HepG2 (cell line): Measurements from ENCODE around the gene CLIC1. TPM values are rescaled to one million over a fixed set of nuclear protein-coding genes. Genes with fewer than 3 reads are reported as not detected.

ENCODE experiments used
- ARID2 ChIP-seq: sonication (generic); formaldehyde crosslinking; IDR thresholded peaks from 2 replicates; pipeline ENCODE4 v1.8.1; 2022; ENCODE audit warnings: mild to moderate bottlenecking, missing genetic modification reagents, borderline replicate concordance
- BATF2 ChIP-seq: sonication (generic); formaldehyde crosslinking; IDR thresholded peaks from 2 replicates; pipeline ENCODE4 v1.8.0; 2022; ENCODE audit warnings: mild to moderate bottlenecking, missing genetic modification reagents, moderate library complexity
- CBX1 ChIP-seq: IDR thresholded peaks from one replicate; pipeline ENCODE4 v1.6.1; 2016; ENCODE audit warnings: antibody characterized with exemption, low read depth
- CC2D1A ChIP-seq: sonication (generic); formaldehyde crosslinking; IDR thresholded peaks from 2 replicates; pipeline ENCODE4 v1.8.1; 2023; ENCODE audit warnings: mild to moderate bottlenecking, missing genetic modification reagents
- MTA3 ChIP-seq: sonication (generic); formaldehyde crosslinking; IDR thresholded peaks from 2 replicates; pipeline ENCODE4 v1.4.0; 2020; ENCODE audit warnings: missing genetic modification reagents
- MTF2 ChIP-seq: sonication (generic); formaldehyde crosslinking; IDR thresholded peaks from 2 replicates; pipeline ENCODE4 v1.5.0; 2020; ENCODE audit warnings: missing genetic modification reagents, borderline replicate concordance
- POLR2AphosphoS5 ChIP-seq: IDR thresholded peaks from 2 replicates; pipeline ENCODE4 v1.6.1; 2012; ENCODE audit warnings: low read depth, low read length
- RBM22 ChIP-seq: fragments of 200-400 bp; formaldehyde crosslinking; optimal IDR thresholded peaks from 2 replicates; pipeline ENCODE3; 2017; ENCODE audit warnings: mild to moderate bottlenecking, low read length, moderate library complexity
- RFXANK ChIP-seq: IDR thresholded peaks from 2 replicates; pipeline ENCODE4 v1.6.1; 2016
- TEAD2 ChIP-seq: sonication (generic); formaldehyde crosslinking; IDR thresholded peaks from 2 replicates; pipeline ENCODE4 v1.9.0; 2021; ENCODE audit warnings: missing genetic modification reagents
- ZBTB7A ChIP-seq: sonication (generic); formaldehyde crosslinking; IDR thresholded peaks from 2 replicates; pipeline ENCODE4 v1.8.0; 2022; ENCODE audit warnings: mild to moderate bottlenecking, missing genetic modification reagents
- ZC3H4 ChIP-seq: sonication (generic); formaldehyde crosslinking; IDR thresholded peaks from 2 replicates; pipeline ENCODE4 v1.4.0; 2020; ENCODE audit warnings: missing genetic modification reagents, borderline replicate concordance
- ZNF12 ChIP-seq: sonication (generic); formaldehyde crosslinking; IDR thresholded peaks from 2 replicates; pipeline ENCODE4 v1.5.0; 2020; ENCODE audit warnings: missing genetic modification reagents
- ZNF224 ChIP-seq: sonication (generic); formaldehyde crosslinking; IDR thresholded peaks from 2 replicates; pipeline ENCODE4 v1.5.0; 2020; ENCODE audit warnings: mild to moderate bottlenecking, missing genetic modification reagents
- ZNF446 ChIP-seq: sonication (generic); formaldehyde crosslinking; IDR thresholded peaks from 2 replicates; pipeline ENCODE4 v1.5.0; 2020; ENCODE audit warnings: mild to moderate bottlenecking, missing genetic modification reagents
- ZNF468 ChIP-seq: sonication (generic); formaldehyde crosslinking; IDR thresholded peaks from 2 replicates; pipeline ENCODE4 v1.8.0; 2022; ENCODE audit warnings: mild to moderate bottlenecking, moderate library complexity, missing genetic modification reagents
- ZNF598 ChIP-seq: sonication (generic); formaldehyde crosslinking; IDR thresholded peaks from 2 replicates; pipeline ENCODE4 v1.5.1; 2020; ENCODE audit warnings: mild to moderate bottlenecking, missing genetic modification reagents, borderline replicate concordance
- ZZZ3 ChIP-seq: sonication (generic); formaldehyde crosslinking; IDR thresholded peaks from 2 replicates; pipeline ENCODE4 v1.4.0; 2020; ENCODE audit warnings: missing genetic modification reagents, mild to moderate bottlenecking, borderline replicate concordance
- polyA plus RNA-seq, 8 experiments: library from polyadenylated mRNA; depleted of rRNA in 3 of 8; stranded (reverse) in 7 of 8; unstranded in 1 of 8; fragments of >200 nt; fragmentation: Illumina TruSeq in 4 of 8; extraction: Trizol in 4 of 8; gene quantifications; 2 replicates each; pipeline versions ENCODE4 v1.2.1 to v1.2.3, GENCODE V29; 2011 to 2016; ENCODE audit warnings: low read depth in 4 of 8, missing spikeins in 1 of 8, mixed read lengths in 1 of 8; ENCODE audit not compliant: insufficient read depth in 1 of 8
- total RNA-seq, 5 experiments: library from RNA; depleted of rRNA; stranded (reverse); fragments of >200 nt; fragmentation: Illumina TruSeq; extraction: Trizol; gene quantifications; 2 replicates each; pipeline ENCODE4 v1.2.3, GENCODE V29; 2016; ENCODE audit warnings: low read depth in 1 of 5
- TF ChIP-seq, protein P1 (sequence below): sonication (generic); formaldehyde crosslinking; IDR thresholded peaks from 2 replicates; pipeline ENCODE4 v1.4.0; 2020; ENCODE audit warnings: missing genetic modification reagents, borderline replicate concordance
- TF ChIP-seq, protein P2 (sequence below): fragments of 450-650 bp; IDR thresholded peaks from 2 replicates; pipeline ENCODE4 v1.6.1; 2016
- TF ChIP-seq, protein P3 (sequence below), 2 experiments: IDR thresholded peaks; 2 replicates each; pipeline ENCODE4 v1.6.1; 2011 to 2012; ENCODE audit warnings: low read length in 2 of 2, borderline replicate concordance in 1 of 2, low read depth in 1 of 2, mild to moderate bottlenecking in 1 of 2, moderate library complexity in 1 of 2

CLIC1 gene
- total and polyA plus RNA-seq, 2 of the 13 experiments (the other 11 are each of a cell fraction or from before 2014, with no cell fraction given), result 602 to 891 TPM

GRCh38 chr6:31734821-31735406, 1.4 kb downstream of the CLIC1 start (continued):
- TF ChIP-seq TEAD2 (CRISPR knock-in tag), result no peak
- TF ChIP-seq, protein P1, sequence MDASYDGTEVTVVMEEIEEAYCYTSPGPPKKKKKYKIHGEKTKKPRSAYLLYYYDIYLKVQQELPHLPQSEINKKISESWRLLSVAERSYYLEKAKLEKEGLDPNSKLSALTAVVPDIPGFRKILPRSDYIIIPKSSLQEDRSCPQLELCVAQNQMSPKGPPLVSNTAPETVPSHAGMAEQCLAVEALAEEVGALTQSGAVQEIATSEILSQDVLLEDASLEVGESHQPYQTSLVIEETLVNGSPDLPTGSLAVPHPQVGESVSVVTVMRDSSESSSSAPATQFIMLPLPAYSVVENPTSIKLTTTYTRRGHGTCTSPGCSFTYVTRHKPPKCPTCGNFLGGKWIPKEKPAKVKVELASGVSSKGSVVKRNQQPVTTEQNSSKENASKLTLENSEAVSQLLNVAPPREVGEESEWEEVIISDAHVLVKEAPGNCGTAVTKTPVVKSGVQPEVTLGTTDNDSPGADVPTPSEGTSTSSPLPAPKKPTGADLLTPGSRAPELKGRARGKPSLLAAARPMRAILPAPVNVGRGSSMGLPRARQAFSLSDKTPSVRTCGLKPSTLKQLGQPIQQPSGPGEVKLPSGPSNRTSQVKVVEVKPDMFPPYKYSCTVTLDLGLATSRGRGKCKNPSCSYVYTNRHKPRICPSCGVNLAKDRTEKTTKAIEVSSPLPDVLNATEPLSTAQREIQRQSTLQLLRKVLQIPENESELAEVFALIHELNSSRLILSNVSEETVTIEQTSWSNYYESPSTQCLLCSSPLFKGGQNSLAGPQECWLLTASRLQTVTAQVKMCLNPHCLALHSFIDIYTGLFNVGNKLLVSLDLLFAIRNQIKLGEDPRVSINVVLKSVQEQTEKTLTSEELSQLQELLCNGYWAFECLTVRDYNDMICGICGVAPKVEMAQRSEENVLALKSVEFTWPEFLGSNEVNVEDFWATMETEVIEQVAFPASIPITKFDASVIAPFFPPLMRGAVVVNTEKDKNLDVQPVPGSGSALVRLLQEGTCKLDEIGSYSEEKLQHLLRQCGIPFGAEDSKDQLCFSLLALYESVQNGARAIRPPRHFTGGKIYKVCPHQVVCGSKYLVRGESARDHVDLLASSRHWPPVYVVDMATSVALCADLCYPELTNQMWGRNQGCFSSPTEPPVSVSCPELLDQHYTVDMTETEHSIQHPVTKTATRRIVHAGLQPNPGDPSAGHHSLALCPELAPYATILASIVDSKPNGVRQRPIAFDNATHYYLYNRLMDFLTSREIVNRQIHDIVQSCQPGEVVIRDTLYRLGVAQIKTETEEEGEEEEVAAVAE, result no peak; the same call in 1 of the 2 replicates
- TF ChIP-seq ZNF468 (CRISPR knock-in tag), result no peak
- TF ChIP-seq CBX1, result no peak
- no peak for TF ChIP-seq ZBTB7A (CRISPR knock-in tag)
- no peak for TF ChIP-seq CC2D1A
- TF ChIP-seq POLR2AphosphoS5, result peak; percentile 52
- no peak for TF ChIP-seq ZC3H4
- TF ChIP-seq ZNF224 (CRISPR knock-in tag), result no peak
- no peak for TF ChIP-seq ZNF12 (CRISPR knock-in tag)
- TF ChIP-seq RBM22, result no peak
- TF ChIP-seq ZNF446 (CRISPR knock-in tag), result no peak
- no peak for TF ChIP-seq ZZZ3 (CRISPR knock-in tag)
- no peak for TF ChIP-seq BATF2 (CRISPR knock-in tag)
- TF ChIP-seq MTF2 (CRISPR knock-in tag), result no peak
- TF ChIP-seq MTA3 (CRISPR knock-in tag), result no peak
- TF ChIP-seq, protein P2, sequence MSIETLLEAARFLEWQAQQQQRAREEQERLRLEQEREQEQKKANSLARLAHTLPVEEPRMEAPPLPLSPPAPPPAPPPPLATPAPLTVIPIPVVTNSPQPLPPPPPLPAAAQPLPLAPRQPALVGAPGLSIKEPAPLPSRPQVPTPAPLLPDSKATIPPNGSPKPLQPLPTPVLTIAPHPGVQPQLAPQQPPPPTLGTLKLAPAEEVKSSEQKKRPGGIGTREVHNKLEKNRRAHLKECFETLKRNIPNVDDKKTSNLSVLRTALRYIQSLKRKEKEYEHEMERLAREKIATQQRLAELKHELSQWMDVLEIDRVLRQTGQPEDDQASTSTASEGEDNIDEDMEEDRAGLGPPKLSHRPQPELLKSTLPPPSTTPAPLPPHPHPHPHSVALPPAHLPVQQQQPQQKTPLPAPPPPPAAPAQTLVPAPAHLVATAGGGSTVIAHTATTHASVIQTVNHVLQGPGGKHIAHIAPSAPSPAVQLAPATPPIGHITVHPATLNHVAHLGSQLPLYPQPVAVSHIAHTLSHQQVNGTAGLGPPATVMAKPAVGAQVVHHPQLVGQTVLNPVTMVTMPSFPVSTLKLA, result no peak
- TF ChIP-seq ZNF598, result no peak
- TF ChIP-seq, protein P3, sequence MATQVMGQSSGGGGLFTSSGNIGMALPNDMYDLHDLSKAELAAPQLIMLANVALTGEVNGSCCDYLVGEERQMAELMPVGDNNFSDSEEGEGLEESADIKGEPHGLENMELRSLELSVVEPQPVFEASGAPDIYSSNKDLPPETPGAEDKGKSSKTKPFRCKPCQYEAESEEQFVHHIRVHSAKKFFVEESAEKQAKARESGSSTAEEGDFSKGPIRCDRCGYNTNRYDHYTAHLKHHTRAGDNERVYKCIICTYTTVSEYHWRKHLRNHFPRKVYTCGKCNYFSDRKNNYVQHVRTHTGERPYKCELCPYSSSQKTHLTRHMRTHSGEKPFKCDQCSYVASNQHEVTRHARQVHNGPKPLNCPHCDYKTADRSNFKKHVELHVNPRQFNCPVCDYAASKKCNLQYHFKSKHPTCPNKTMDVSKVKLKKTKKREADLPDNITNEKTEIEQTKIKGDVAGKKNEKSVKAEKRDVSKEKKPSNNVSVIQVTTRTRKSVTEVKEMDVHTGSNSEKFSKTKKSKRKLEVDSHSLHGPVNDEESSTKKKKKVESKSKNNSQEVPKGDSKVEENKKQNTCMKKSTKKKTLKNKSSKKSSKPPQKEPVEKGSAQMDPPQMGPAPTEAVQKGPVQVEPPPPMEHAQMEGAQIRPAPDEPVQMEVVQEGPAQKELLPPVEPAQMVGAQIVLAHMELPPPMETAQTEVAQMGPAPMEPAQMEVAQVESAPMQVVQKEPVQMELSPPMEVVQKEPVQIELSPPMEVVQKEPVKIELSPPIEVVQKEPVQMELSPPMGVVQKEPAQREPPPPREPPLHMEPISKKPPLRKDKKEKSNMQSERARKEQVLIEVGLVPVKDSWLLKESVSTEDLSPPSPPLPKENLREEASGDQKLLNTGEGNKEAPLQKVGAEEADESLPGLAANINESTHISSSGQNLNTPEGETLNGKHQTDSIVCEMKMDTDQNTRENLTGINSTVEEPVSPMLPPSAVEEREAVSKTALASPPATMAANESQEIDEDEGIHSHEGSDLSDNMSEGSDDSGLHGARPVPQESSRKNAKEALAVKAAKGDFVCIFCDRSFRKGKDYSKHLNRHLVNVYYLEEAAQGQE (IDR thresholded peaks at IDR 0.05; ENCODE audit: borderline replicate concordance in 1 of 2, low read depth in 1 of 2, low read length in 2 of 2), result no peak
- TF ChIP-seq RFXANK, result no peak
- TF ChIP-seq ARID2 (CRISPR knock-in tag), result no peak
